Left ventricle myocardium superior (tissue), 1 donor: ENCODE measurements around the gene TBC1D3H. TPM values are rescaled to one million over a fixed set of nuclear protein-coding genes. Genes with fewer than 3 reads are reported as not detected.
"Not testable (repeated sequence)": the region's sequence is repeated elsewhere in the genome, so short reads cannot be mapped to it uniquely, and the experiment has no call there.

ENCODE experiments used
- ATAC-seq: fragments of 200-7000 bp; cut with Tn5 transposase; one replicate; pipeline ENCODE4 v1.9.1; 2020; ENCODE audit warnings: mild to moderate bottlenecking, moderate library complexity
- DNase-seq: peaks from one replicate; pipeline ENCODE4 v3.0.0-alpha.2; 2020
- intact Hi-C: fragments of 100-400 bp; cut with micrococcal nuclease; formaldehyde crosslinking; loops from one replicate; pipeline ENCODE4 v1.11.0; 2022
- long read RNA-seq: library from polyadenylated mRNA; unstranded; transcript quantifications from one replicate; pipeline ENCODE4 v2.0.0, GENCODE V29; 2021
- total RNA-seq: library from RNA; stranded (reverse); fragmentation: NEBNext Ultra II Directional; extraction: Animal tissue kit (Norgen Biotek cat#: 25700); gene quantifications from one replicate; pipeline ENCODE4 v1.2.1, GENCODE V29; 2021
- donor health status: DM: no; HTN: yes; CAD: no; lungs with severe emphysema.

Gene TBC1D3H
- not detected for total RNA-seq
- long read RNA-seq, result 0 reads

DNA sequence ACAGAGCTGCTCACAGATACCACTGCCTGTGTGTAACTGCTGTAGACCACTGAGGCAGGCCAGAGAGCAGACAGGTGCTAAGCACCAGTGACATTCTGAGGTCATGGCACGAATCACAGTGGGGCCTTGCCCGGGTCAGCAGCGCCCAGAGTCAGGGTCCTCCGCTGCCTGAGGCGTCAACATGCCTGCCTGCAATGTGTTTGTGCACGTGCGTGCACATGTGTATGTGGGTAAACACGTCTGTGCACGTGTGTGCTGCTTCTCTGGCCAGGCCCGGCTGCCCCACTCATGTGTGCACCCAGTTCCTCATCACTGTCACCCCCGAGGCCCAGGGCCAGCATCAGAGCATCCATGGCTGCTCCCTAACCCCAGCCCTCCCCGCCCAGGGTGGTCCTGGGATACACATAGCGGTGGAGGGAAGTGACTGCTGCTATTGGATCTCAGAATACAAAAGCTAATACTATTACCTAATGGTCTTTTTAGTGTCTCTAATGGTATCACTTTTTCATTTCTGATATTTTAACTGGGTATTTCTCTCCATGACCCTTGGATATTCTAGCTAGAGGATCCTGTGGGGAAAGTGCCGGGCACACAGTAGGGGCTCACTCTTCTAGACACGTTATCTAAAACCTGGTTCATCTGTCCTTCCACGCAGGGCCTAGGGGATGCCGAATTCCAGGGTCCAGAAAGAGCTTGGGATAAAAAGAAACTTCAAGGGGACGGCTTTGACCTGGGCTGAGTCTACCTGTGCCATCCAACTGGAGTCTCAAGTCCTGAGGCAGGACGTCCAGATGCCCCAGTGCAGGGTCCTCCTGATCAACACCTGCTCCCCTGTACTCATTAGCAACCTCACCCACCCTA is at the start of gene TBC1D3H:
TSS of gene TBC1D3H (minus strand) at position 51 of the 861 bp plus-strand sequence. CDS start 1,540 bp downstream, outside the sequence.
- peak; percentile 20 for DNase-seq
- ATAC-seq, intact Hi-C loops: not testable (repeated sequence)

DNA sequence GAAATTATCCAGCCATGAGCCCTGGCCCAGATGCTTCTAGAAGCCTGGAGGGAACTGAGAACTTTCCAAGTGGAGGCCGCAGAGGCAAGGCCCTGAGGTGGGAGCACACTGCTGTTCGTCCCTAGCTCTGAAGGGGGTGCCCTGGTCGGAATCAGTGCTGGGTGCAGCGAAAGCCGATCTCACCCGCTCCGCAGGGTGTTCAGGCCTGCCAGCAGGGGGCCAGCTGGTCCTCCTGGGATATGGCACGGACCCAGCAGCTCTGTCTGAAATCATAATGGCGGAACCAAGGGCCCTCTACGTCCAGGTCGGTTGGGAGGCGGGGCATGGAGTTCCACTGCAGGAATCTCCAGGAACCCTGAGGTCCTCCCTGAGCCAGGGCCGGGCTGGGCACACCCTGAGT is 40.7 kb upstream of the TBC1D3H start:
- DNase-seq, intact Hi-C loops, ATAC-seq: not testable (repeated sequence)

DNA sequence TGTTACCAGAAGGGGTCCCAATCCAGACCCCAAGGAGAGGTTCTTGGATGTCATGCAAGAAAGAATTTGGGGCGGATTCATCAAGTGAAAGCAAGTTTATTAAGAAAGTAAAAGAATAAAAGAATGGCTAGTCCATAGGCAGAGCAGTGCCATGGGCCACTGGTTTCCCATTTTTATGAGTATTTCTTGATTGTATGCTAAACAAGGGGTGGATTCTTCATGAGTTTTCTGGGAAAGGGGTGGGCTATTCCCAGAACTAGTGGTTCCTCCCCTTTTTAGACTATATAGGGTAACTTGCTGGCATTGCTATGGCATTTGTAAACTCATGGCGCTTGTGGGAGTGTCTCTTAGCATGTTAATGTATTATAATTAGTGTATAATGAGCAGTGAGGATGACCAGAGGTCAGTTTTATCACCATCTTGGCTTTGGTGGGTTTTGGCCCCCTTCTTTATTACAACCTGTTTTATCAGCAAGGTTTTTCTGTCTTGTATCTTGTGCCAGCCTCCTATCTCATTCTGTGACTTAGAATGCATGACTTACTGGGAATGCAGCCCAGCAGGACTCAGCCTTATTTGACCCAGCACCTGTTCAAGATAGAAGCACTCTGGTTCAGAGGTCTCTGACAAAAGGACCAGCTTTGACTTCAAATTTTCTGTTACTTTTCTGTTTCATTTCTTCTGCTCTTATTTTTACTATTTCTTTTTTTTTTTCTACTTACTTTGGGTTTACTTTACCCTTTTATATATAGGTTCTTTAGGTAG is 27.1 kb upstream of the TBC1D3H start:
- intact Hi-C loops, DNase-seq: not testable (repeated sequence)
- peak; percentile 85 for ATAC-seq

DNA sequence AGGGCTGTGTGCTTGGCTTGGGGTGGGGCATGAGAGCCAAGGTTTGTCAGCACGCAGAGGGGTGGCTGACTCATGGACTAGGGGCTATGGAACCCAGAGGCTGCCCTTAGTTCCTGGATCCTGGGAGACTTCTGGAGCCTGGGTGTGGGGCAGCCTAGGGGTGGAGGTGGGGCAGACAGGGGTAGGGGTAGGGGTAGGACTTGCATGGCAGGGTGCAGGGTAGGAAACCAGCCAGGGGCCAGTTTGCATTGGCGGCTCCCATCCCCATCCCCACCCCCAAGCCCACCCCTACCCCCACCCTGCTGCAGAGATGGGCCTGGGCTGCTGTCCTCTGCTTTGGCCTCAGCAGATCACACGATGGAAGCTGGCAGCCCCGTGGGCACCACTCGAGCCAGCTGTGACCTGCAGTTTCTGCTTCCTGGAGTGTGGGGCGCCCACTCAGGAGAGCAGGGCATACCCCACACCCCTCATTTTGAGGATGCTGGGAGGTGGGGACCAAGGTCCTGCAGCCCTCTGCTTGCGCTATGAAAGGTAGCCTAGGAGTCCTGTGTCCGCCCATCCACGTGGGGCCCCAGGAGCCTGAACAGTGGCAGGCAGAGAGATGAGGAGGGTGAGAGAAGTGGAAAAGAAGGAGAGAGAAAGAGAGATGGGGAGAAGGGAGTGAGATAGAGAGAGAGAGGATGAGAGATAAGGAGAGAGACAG is 2.9 kb upstream of the TBC1D3H start:
- intact Hi-C loops, result not testable (repeated sequence)

DNA sequence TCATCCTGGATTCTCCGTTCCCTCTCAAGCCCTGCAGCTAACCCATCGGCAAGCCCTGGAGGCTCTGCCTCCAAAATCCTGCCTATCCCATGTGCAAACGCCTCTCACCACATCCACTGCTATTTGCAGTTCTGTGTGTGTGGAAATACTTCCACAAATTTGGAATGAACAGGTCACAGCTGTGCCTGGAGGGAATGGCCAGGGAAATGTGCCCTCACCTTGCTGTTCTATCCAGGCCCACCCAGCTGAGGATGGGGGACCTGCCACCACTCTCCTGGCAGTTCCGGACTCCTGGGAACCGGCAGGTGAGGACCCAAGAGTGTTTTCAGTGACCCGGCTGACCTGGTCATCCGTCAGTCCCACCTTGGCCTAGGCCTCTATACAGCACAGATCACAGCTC is 12.3 kb downstream of the TBC1D3H start:
- DNase-seq, intact Hi-C loops, ATAC-seq: not testable (repeated sequence)

More for the DNA sequence above, 2.9 kb upstream of the TBC1D3H start:
- DNase-seq, ATAC-seq: not testable (repeated sequence)

DNA sequence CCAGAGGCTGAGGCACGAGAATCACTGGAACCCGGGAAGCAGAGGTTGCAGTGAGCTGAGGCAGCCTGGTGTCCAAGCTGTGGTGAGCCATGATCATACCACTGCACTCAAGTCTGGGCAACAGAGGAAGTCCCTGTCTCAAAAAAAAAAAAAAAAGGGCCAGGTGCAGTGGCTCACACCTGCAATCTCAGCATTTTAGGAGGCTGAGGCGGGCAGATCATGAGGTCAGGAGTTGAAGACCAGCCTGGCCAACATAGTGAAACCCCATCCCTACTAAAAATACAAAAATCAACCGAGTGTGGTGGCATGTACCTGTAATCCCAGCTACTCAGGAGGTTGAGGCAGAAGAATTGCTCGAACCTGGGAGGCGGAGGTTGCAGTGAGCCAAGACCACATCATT is 25.7 kb downstream of the TBC1D3H start:
- intact Hi-C loops, ATAC-seq, DNase-seq: not testable (repeated sequence)

Other genes with a start within 250 kb of the TBC1D3H start
- 2.8 TPM for gene TBC1D3B, start 211.8 kb downstream of the TBC1D3H start, total RNA-seq
- not detected for gene CCL3L1, start 191.7 kb downstream of the TBC1D3H start, total RNA-seq
- gene CCL4L2, start 177.4 kb downstream of the TBC1D3H start, total RNA-seq, result not detected
- gene TBC1D3I, start 123.9 kb downstream of the TBC1D3H start, total RNA-seq, result 0.20 TPM
- gene TBC1D3G, start 64.6 kb downstream of the TBC1D3H start, total RNA-seq, result not detected
- 22.1 TPM for gene ZNHIT3, start 98.2 kb upstream of the TBC1D3H start, total RNA-seq
- gene MYO19, start 146.4 kb upstream of the TBC1D3H start, total RNA-seq, result 20.0 TPM
- 3.5 TPM for gene PIGW, start 146.6 kb upstream of the TBC1D3H start, total RNA-seq
- 41.8 TPM for gene GGNBP2, start 156.5 kb upstream of the TBC1D3H start, total RNA-seq
- gene DHRS11, start 203.4 kb upstream of the TBC1D3H start, total RNA-seq, result 13.5 TPM
- 9.2 TPM for gene MRM1, start 213.1 kb upstream of the TBC1D3H start, total RNA-seq